ENCODE data around the gene PTPN18. TPM values are rescaled to one million over a fixed set of nuclear protein-coding genes. Genes with fewer than 3 reads are reported as not detected.

PTPN18 gene
- total and polyA plus RNA-seq, 12 donors, result 7.8 to 35.0 (median 12.9) TPM

GRCh38 chr2:130345091-130345490 lies 10.8 kb upstream of the PTPN18 start:
- intact Hi-C loops (cut with DNase I), result no loop called here
- DNase-seq (no peak), ATAC-seq (no peak)
- Histone ChIP-seq H3K27me3 (no peaks in the 10 kb centered on the region), H3K36me3 (peaks cover 0 to 60% (median 32%) of the 10 kb centered on the region in 9 donors), H3K27ac (no peak overlapping the region), H3K4me3 (no peak overlapping the region), H3K9me3 (no peaks in the 10 kb centered on the region), H3K4me1 (peaks cover 3 to 29% (median 16%) of the 10 kb centered on the region in 9 donors)
- TF ChIP-seq CTCF (IDR thresholded peaks at IDR 0.05), result no peak
- WGBS, 2 donors, result 97 to 99% methylated on average over 13 of the region's 13 CpGs

DNA sequence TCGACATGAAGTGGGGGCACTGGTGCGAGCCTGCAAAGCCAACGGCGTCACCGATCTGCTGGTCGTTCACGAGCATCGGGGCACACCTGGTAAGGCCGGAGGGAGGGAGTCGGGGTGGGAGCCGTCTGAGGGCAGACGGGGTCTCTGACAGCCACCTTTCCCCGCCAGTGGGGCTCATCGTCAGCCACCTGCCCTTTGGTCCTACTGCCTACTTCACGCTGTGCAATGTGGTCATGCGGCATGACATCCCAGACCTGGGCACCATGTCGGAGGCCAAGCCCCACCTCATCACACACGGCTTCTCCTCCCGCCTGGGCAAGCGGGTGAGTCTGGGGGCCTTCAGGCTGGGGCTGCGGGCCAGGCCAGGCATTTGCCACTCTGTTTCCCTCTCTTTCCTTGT lies 10.2 kb upstream of the PTPN18 start:
- Histone ChIP-seq H3K27ac (no peak overlapping the region), H3K4me3 (no peak overlapping the region), H3K36me3 (peaks cover 0 to 55% (median 32%) of the 10 kb centered on the region in 9 donors), H3K9me3 (no peaks in the 10 kb centered on the region), H3K27me3 (no peaks in the 10 kb centered on the region), H3K4me1 (peaks cover 3 to 27% (median 16%) of the 10 kb centered on the region in 9 donors)
- intact Hi-C loops (cut with DNase I), result no loop called here
- DNase-seq, result no peak
- TF ChIP-seq CTCF (IDR thresholded peaks at IDR 0.05), result no peak
- ATAC-seq, result no peak
- 96 to 98% methylated on average over 21 of the region's 21 CpGs for WGBS, 2 donors

DNA sequence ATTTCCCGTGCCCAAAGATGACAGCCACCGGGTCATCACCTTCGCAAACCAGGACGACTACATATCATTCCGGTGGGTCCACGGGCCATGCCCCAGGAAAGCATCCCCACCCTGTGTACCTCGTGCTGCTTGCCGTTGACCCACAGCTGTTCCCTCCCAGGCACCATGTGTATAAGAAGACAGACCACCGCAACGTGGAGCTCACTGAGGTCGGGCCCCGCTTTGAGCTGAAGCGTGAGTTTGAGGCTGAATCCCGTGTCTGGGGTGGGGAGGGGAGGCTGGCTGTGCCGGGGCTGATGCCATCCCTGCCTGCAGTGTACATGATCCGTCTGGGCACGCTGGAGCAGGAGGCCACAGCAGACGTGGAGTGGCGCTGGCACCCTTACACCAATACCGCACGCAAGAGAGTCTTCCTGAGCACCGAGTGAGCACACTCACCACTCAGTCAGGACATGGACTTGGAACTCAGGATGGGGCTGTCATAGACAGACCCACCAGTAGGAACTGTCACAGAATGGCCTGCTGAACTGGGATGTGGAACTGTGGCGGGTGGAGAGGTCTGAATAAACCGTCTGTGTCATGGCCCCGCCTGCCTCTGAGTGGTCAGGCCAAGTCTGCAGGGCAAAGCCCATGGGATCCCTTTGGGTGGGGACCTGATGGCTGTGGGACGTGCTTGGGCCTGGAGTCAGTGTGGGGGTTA lies 9.7 kb upstream of the PTPN18 start:
- no peak overlapping the region for H3K27ac ChIP-seq
- no peaks in the 10 kb centered on the region for H3K9me3 ChIP-seq
- no peaks in the 10 kb centered on the region for H3K27me3 ChIP-seq
- no peak for DNase-seq
- no peak overlapping the region for H3K4me3 ChIP-seq
- 93 to 95% methylated on average over 26 of the region's 26 CpGs for WGBS, 2 donors
- intact Hi-C loops (cut with DNase I), result no loop called here
- no peak for TF ChIP-seq CTCF (IDR thresholded peaks at IDR 0.05)
- ATAC-seq, result no peak
- peaks cover 0 to 53% (median 32%) of the 10 kb centered on the region in 9 donors for H3K36me3 ChIP-seq
- H3K4me1 ChIP-seq, result peaks cover 3 to 21% (median 14%) of the 10 kb centered on the region in 9 donors

- peaks cover 3 to 19% (median 14%) of the 10 kb centered on the region in 9 donors for H3K4me1 ChIP-seq
- no peaks in the 10 kb centered on the region for H3K9me3 ChIP-seq
- H3K27ac ChIP-seq, result no peak overlapping the region
- ATAC-seq, result no peak
- H3K4me3 ChIP-seq, result no peak overlapping the region
- WGBS, 2 donors, result 84 to 87% methylated on average over 4 of the region's 4 CpGs
- no peak for TF ChIP-seq CTCF (IDR thresholded peaks at IDR 0.05)
- no peak for DNase-seq
- peaks cover 0 to 53% (median 32%) of the 10 kb centered on the region in 9 donors for H3K36me3 ChIP-seq
- intact Hi-C loops (cut with DNase I), result no loop called here
- no peaks in the 10 kb centered on the region for H3K27me3 ChIP-seq
These were observed 9.2 kb upstream of the PTPN18 start for GRCh38 chr2:130346741-130347066.
